Iris pigment epithelial cell (primary cell): ENCODE results near the gene GPR157.

Source experiments
- DNase-seq: peaks from one replicate; pipeline ENCODE4 v3.0.0-alpha.2; 2011; ENCODE audit warnings: low read depth

Gene GPR157

DNA sequence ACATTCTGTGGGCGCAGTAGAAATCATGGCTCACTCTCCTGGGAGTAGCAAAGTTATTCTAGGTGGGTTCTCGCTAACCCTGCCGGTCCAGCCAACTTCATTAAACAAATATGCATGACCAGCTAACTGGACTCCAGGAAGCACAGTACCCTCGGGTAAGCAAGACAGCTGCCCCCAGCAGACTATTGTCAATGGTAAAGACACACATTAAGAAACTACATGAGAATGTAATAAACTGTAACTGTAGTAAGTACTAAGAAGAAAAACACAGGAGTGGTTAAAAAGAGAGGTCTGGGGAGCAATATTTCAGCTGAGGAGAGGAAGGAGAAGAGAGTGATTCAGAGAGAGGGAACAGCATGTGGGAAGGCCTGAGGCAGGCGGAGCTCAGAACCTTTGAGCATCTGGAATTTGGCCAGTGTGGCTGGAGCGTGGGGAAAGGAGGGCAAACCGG is 66.9 kb downstream of the GPR157 start:
- DNase-seq = no peak

DNA sequence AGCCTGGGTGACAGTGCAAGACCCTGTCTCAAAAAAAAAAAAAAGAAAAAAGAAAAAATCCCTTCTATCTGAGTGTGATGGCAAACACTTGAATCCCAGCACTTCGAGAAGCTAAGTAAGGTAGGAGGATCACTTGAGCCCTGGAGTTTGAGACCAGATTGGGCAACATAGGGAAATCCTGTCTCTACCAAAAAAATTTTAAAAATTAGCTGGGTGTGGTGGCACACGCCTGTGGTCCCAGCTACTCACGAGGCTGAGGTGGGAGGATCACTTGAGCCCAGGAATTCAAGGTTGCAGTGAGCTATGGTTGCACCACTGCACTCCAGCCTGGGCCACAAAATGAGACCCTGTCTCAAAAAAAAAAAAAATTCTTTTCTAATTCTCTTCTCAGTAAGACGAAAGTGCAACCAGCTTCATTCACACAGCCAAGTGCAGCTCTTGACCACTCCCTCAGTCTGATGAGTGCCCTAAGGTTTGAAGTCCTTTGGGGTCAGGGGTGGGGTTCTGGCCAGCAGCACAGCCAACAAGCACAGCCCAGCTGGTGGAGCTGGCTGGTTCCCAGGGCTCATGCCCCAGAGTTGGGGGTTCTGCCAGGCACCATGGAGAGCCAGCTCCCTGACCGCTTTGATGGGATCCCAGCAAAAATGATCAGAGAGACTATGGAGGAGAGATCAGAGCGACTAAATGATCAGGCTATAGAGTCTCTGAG is 67.5 kb downstream of the GPR157 start:
- DNase-seq = no peak

DNA sequence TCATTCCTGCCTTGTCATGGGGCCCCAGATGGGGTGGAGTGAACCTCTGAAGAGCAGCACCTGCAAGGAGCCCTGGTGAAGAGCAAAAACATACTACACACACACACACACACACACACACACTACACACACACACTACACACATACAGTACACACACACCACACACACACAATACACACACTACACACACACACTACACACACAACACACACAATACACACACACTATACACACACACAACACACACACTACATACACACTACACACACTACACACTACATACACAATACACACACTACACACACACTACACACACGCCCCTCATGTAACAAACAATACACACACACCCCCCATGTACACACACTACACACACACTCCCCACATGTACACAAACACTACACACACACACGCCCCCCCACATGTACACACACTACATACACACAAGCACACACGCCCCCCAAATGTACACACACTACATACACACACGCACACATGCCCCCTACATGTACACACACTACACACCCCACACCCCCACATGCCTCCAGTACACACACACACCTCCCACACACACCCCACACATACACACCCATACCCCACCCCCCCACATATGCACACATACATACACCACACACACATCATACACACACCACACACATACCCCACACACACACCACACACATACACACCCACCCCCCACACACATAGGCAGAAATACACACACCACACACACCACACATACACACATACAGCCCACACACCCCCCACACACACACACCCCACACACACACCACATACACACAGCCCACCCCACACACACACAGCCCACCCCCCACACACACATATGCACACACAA is 68.8 kb downstream of the GPR157 start:
- DNase-seq = no peak

DNA sequence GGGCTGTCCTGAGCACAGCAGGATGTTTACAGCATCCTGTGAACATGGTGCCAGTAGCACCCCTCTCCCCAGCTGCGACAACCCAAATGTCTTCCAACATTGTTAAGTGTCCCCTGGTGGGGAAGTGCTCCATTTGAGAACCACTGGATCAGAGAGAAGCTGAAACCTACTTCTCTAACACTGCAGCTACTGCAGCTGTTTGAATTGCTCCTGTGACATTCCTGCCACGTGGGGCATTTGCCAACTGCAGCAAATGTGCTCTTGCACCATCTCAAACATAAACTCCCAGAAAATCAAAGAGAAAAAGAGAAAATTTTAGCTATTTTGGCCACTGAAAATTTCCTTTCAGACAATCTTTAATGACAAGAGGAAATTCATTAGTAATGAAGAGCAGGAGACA is 70.4 kb downstream of the GPR157 start:
- no peak for DNase-seq

DNA sequence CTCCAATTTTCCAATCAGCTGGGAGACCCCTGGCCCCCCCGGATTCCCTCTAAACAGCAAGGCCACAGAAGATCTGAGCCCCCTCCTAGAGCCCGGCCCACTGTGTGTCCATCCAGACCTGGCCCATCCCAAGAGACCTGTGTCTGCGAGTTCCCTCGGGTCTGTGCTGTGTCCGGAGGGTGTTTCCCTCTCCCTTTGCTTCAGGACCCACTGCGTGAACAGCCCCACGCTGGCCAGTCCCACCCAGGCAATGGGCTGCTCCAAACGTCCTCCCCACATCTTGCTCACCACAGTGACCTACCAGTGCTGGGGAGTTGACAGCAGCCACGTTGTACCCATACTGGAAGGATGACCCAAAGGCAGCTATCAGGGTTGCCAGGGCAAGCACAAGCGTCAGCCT is 71.1 kb downstream of the GPR157 start:
- no peak for DNase-seq

DNA sequence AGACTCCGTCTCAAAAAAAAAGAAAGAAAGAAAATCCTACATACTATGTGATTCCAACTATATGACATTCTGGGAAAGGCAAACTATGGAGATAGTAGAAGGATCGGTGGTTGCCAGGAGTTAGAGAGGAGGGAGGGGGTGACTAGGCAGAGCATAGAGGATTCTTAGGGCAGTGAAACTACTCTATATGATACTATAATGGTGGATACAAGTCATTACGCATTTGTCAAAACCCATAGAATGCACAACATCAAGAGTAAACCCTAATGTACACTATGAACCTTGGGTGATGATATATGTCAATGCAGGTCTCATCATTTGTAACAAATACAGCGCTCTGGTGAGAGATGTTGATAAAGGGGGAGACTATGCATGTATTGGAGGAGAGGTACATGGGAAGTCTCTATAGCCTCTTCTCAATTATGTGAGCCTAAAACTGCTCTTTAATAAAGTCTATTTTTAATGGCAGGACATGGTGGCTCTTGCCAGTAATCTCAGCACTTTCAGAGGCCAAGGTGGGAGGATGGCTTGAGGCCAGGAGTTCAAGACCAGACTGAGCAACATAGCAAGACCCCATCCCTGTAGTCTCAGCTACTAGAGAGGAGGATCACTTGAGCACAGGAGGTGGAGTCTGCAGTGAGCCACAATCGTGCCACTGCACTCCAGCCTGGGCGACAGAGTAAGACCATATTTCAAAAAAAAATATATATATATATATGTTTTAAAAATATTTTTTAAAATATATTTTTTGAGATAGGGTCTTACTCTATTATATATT is 76.4 kb downstream of the GPR157 start:
- DNase-seq = no peak

DNA sequence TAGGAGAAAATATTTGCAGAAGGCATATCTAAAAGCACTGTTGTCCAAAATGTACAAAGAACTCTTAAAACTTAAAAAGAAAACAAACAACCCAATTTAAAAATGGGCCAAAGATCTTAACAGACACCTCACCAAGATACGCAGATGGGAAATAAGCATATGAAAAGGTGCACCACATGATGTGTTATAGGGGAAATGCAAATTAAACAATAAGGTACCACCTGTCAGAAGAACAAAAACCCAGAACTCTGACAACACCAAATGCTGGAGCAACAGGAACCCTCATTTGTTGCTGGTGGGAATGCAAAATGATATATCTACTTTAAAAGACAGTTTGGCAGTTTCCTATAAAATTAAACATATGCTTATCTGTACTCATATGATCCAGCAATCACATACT is 77.5 kb downstream of the GPR157 start:
- no peak for DNase-seq

DNA sequence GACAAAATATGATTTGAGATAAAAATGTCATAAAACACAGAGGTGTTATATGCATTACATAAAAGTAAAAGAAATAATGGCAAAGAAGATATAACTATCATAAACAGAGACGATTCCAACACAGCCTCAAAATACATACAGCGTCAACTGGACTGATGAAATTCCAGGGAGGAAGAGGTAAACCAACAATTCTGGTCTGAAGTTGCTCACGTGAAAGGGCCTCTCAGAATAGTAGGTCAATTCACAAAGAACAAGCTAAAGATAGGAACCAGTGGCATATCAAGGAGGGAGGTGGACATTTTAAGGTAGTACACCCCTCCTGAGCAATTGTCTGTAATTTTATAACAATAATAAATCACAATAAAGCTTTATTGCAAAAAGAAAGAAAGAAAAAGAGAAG is 78.1 kb downstream of the GPR157 start:
- no peak for DNase-seq
